IMR-90 (cell line): Measurements from ENCODE around the gene TMEM184B. TPM values are rescaled to one million over a fixed set of nuclear protein-coding genes. Genes with fewer than 3 reads are reported as not detected.
A peak's percentile ranks its signal among the peaks of the same experiment; 100 is the strongest.

Experiments
- ATAC-seq: fragments of 200-7000 bp; cut with Tn5 transposase; 2 replicates; pipeline ENCODE4 v1.9.1; 2020; ENCODE audit warnings: low read depth, mild to moderate bottlenecking, moderate library complexity
- BruUV-seq: library from RNA; stranded (reverse); fragments of 400-500 nt; replicated peaks from 2 replicates; lab custom pipeline; 2021; lab: Mats Ljungman, UMichigan
- CTCF ChIA-PET: fragments of 300-600 bp; formaldehyde crosslinking; extraction: SDS; loops from one replicate; lab custom pipeline; 2021; ENCODE audit warnings: antibody characterized with exemption; lab: Yijun Ruan, JAX
- POLR2A ChIA-PET: fragments of 300-600 bp; sonication (Branson Sonifier 250); formaldehyde crosslinking; loops from one replicate; lab custom pipeline; 2022; ENCODE audit warnings: antibody characterized with exemption; ENCODE audit not compliant: unreplicated experiment; lab: Charles Lee
- DNase-seq: peaks from one replicate; pipeline ENCODE4 v3.0.0; 2013
- H2AFZ ChIP-seq: replicated peaks from 2 replicates; pipeline ENCODE3; 2013; ENCODE audit warnings: low read length, mild to moderate bottlenecking; ENCODE audit not compliant: poor library complexity
- H2AK5ac ChIP-seq: 2 replicates; pipeline ENCODE4 v1.6.1; 2013; ENCODE audit warnings: low read depth, low read length, inconsistent platforms
- H2AK9ac ChIP-seq: replicated peaks from 2 replicates; pipeline ENCODE3; 2013; ENCODE audit warnings: mild to moderate bottlenecking, low read depth, low read length, moderate library complexity; ENCODE audit not compliant: poor library complexity
- H2BK120ac ChIP-seq: 2 replicates; pipeline ENCODE4 v1.6.1; 2013; ENCODE audit warnings: low read depth, low read length, inconsistent platforms
- H2BK15ac ChIP-seq: 3 replicates; pipeline ENCODE4 v1.6.1; 2013; ENCODE audit warnings: low read depth, low read length, inconsistent platforms
- H2BK20ac ChIP-seq: 2 replicates; pipeline ENCODE4 v1.6.1; 2013; ENCODE audit warnings: low read depth, mild to moderate bottlenecking, inconsistent platforms, low read length, moderate library complexity
- H2BK5ac ChIP-seq: 2 replicates; pipeline ENCODE4 v1.6.1; 2013; ENCODE audit warnings: mild to moderate bottlenecking, low read depth, low read length, inconsistent platforms; ENCODE audit not compliant: poor library complexity, severe bottlenecking
- H3K14ac ChIP-seq: replicated peaks from 2 replicates; pipeline ENCODE4 v1.6.1; 2013; ENCODE audit warnings: low read depth, low read length, inconsistent platforms
- H3K18ac ChIP-seq: 2 replicates; pipeline ENCODE4 v1.6.1; 2013; ENCODE audit warnings: low read depth, low read length, control low read depth
- H3K23ac ChIP-seq: 2 replicates; pipeline ENCODE4 v1.6.1; 2013; ENCODE audit warnings: low read depth, low read length, inconsistent platforms
- H3K27ac ChIP-seq: 2 replicates; pipeline ENCODE4 v1.5.1; 2013; ENCODE audit warnings: mild to moderate bottlenecking, control low read depth, low read length; ENCODE audit not compliant: insufficient read depth
- H3K27me3 ChIP-seq: 2 replicates; pipeline ENCODE4 v1.6.1; 2013; ENCODE audit warnings: low read length; ENCODE audit not compliant: control insufficient read depth, insufficient read depth
- H3K36me3 ChIP-seq: 2 replicates; pipeline ENCODE4 v1.6.1; 2013; ENCODE audit warnings: low read length, mixed read lengths; ENCODE audit not compliant: control insufficient read depth, insufficient read depth
- H3K4ac ChIP-seq: 2 replicates; pipeline ENCODE4 v1.6.1; 2013; ENCODE audit warnings: low read depth, low read length, inconsistent platforms
- H3K4me1 ChIP-seq: 2 replicates; pipeline ENCODE4 v1.6.1; 2013; ENCODE audit warnings: low read length, mixed read lengths; ENCODE audit not compliant: control insufficient read depth, insufficient read depth
- H3K4me2 ChIP-seq: 2 replicates; pipeline ENCODE4 v1.6.1; 2013; ENCODE audit warnings: low read depth, mild to moderate bottlenecking, control low read depth, low read length, moderate library complexity
- H3K4me3 ChIP-seq: 2 replicates; pipeline ENCODE4 v1.5.1; 2013; ENCODE audit warnings: low read depth, mild to moderate bottlenecking, control low read depth, low read length, moderate library complexity; ENCODE audit not compliant: insufficient read depth
- H3K56ac ChIP-seq: 2 replicates; pipeline ENCODE4 v1.6.1; 2013; ENCODE audit warnings: low read length, inconsistent platforms; ENCODE audit not compliant: insufficient read depth; ENCODE audit errors: extremely low read depth
- H3K79me1 ChIP-seq, 2 experiments: 2 replicates each; pipeline ENCODE4 v1.6.1; 2013; ENCODE audit warnings: low read length in 2 of 2, inconsistent platforms in 1 of 2, low read depth in 1 of 2
- H3K9ac ChIP-seq: 2 replicates; pipeline ENCODE4 v1.6.1; 2013; ENCODE audit warnings: low read depth, low read length, control low read depth
- H3K9me1 ChIP-seq: 2 replicates; pipeline ENCODE4 v1.6.1; 2013; ENCODE audit warnings: low read length, inconsistent platforms; ENCODE audit not compliant: insufficient read depth
- H3K9me3 ChIP-seq: 2 replicates; pipeline ENCODE4 v1.6.1; 2013; ENCODE audit warnings: low read length; ENCODE audit not compliant: control insufficient read depth, insufficient read depth
- H4K20me1 ChIP-seq: 2 replicates; pipeline ENCODE4 v1.6.1; 2013; ENCODE audit warnings: low read length, inconsistent platforms; ENCODE audit not compliant: insufficient read depth
- H4K5ac ChIP-seq: 2 replicates; pipeline ENCODE4 v1.6.1; 2013; ENCODE audit warnings: mild to moderate bottlenecking, low read depth, low read length, control low read depth
- H4K8ac ChIP-seq, 2 experiments: 2 replicates each; pipeline ENCODE4 v1.6.1; 2013; ENCODE audit warnings: low read depth in 2 of 2, low read length in 2 of 2, control low read depth in 1 of 2, inconsistent platforms in 1 of 2
- H4K91ac ChIP-seq: 2 replicates; pipeline ENCODE4 v1.6.1; 2013; ENCODE audit warnings: low read depth, low read length, inconsistent platforms; ENCODE audit not compliant: insufficient read depth
- BHLHE40 ChIP-seq: fragments of 150-350 bp; IDR thresholded peaks from 2 replicates; pipeline ENCODE4 v1.6.1; 2016; ENCODE audit warnings: mild to moderate bottlenecking, low read depth, low read length
- CEBPB ChIP-seq: IDR thresholded peaks from 2 replicates; pipeline ENCODE4 v1.6.1; 2012; ENCODE audit warnings: low read depth, low read length, improper control_type of control experiment
- CHD1 ChIP-seq: IDR thresholded peaks from 2 replicates; pipeline ENCODE4 v1.6.1; 2012; ENCODE audit warnings: low read depth, low read length, improper control_type of control experiment
- FOS ChIP-seq: fragments of 150-350 bp; IDR thresholded peaks from 2 replicates; pipeline ENCODE4 v1.6.1; 2016; ENCODE audit warnings: low read depth, low read length
- MAFK ChIP-seq: IDR thresholded peaks from 2 replicates; pipeline ENCODE4 v1.6.1; 2012; ENCODE audit warnings: low read depth, low read length, improper control_type of control experiment
- MAZ ChIP-seq: IDR thresholded peaks from 2 replicates; pipeline ENCODE4 v1.6.1; 2012; ENCODE audit warnings: low read depth, mild to moderate bottlenecking, low read length, improper control_type of control experiment, moderate library complexity, borderline replicate concordance
- MXI1 ChIP-seq: IDR thresholded peaks from 2 replicates; pipeline ENCODE4 v1.6.1; 2012; ENCODE audit warnings: low read depth, mild to moderate bottlenecking, low read length, moderate library complexity, borderline replicate concordance
- NFE2L2 ChIP-seq: fragments of 150-350 bp; IDR thresholded peaks from 2 replicates; pipeline ENCODE4 v1.6.1; 2016; ENCODE audit warnings: low read depth, mild to moderate bottlenecking, low read length
- POLR2A ChIP-seq: IDR thresholded peaks from 2 replicates; pipeline ENCODE4 v1.6.1; 2012; ENCODE audit warnings: mild to moderate bottlenecking, low read depth, low read length
- RAD21 ChIP-seq: IDR thresholded peaks from 2 replicates; pipeline ENCODE4 v1.6.1; 2012; ENCODE audit warnings: low read length, improper control_type of control experiment
- RCOR1 ChIP-seq: IDR thresholded peaks from 2 replicates; pipeline ENCODE4 v1.6.1; 2012; ENCODE audit warnings: mild to moderate bottlenecking, low read length, improper control_type of control experiment; ENCODE audit not compliant: insufficient replicate concordance
- RFX5 ChIP-seq: IDR thresholded peaks from 2 replicates; pipeline ENCODE4 v1.8.0; 2012; ENCODE audit warnings: low read depth, mild to moderate bottlenecking, low read length, moderate library complexity
- SMC3 ChIP-seq: fragments of 150-350 bp; IDR thresholded peaks from 2 replicates; pipeline ENCODE4 v1.6.1; 2016; ENCODE audit warnings: low read depth, mild to moderate bottlenecking, antibody characterized with exemption, low read length, moderate library complexity
- WGBS, 2 experiments: methylation state at CpG; one replicate each; pipeline versions ENCODE4 v1.1.5 to v1.1.7; 2013; ENCODE audit warnings: missing lambda C conversion rate in 2 of 2; ENCODE audit not compliant: insufficient read length in 1 of 2; ENCODE audit errors: extremely low coverage in 2 of 2; 5-methylcytosine and 5-hydroxymethylcytosine counted together
- dilution Hi-C: fragments of 300-500 bp; cut with HindIII; formaldehyde crosslinking; loops from one replicate; pipeline ENCODE4 v1.14.3; 2018; ENCODE audit warnings: low sequenced_read_pairs; ENCODE audit not compliant: unreplicated experiment
- in situ Hi-C: fragments of 300-500 bp; cut with MboI; formaldehyde crosslinking; loops from 3 replicates; pipeline ENCODE4 v1.14.3; 2019; ENCODE audit warnings: low sequenced_read_pairs, inconsistent platforms, mixed read lengths
- intact Hi-C: fragments of 100-400 bp; cut with micrococcal nuclease; formaldehyde crosslinking; loops from 2 replicates; pipeline ENCODE4 v1.10.0; 2022
- polyA plus RNA-seq, 3 experiments: library from polyadenylated mRNA; depleted of rRNA; stranded (reverse); fragments of >200 nt; gene quantifications; 2 replicates each; pipeline ENCODE4 v1.2.3, GENCODE V29; 2012; ENCODE audit warnings: low replicate concordance in 1 of 3
- total RNA-seq: library from RNA; depleted of rRNA; stranded (reverse); fragments of >200 nt; gene quantifications from 2 replicates; pipeline ENCODE4 v1.2.3, GENCODE V29; 2012
- TF ChIP-seq, protein P1 (sequence below): conservative IDR thresholded peaks from 2 replicates; pipeline ENCODE4 v1.5.1; 2012; ENCODE audit warnings: mild to moderate bottlenecking, low read depth, low read length, improper control_type of control experiment
- TF ChIP-seq, protein P2 (sequence below): fragments of 150-350 bp; IDR thresholded peaks from 2 replicates; pipeline ENCODE4 v1.6.1; 2016; ENCODE audit warnings: low read depth, mild to moderate bottlenecking, low read length, moderate library complexity, borderline replicate concordance
- TF ChIP-seq, protein P3 (sequence below): fragments of 150-350 bp; IDR thresholded peaks from 2 replicates; pipeline ENCODE4 v1.6.1; 2017; ENCODE audit warnings: mild to moderate bottlenecking, antibody characterized with exemption, low read length, low read depth

The TMEM184B gene
- total and polyA plus RNA-seq, 2 of the 4 experiments (the other 2 are of a cell fraction) = 9.1 to 81.1 TPM

DNA sequence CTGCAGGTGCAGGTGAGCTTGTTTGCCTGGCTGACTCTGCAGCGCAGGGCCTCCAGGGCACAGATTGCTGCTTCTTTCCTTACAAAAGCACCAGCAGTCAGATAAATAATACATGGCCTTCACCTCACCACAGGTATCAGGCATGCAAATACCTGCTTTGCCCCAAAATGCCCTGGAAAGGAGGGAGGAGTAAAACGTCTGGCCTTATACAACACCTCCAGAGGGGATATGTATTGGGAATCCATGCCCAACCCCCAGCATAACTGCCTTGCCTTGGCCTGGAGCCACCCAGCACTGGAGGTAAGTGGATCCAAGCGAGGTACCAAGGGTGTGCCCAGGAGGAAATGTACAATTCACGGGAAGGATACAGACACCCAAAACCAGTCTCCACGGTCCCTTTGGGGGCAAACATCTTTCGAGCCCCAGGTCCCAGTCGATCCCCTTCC lies 860 bp downstream of the TMEM184B start:
- Histone ChIP-seq H2AK5ac (peak overlapping the region; percentile 88), H2BK5ac (peak overlapping the region; percentile 88), H3K4me2 (peak overlapping the region; percentile 97), H4K5ac (peak overlapping the region; percentile 23; the same call in 1 of the 2 replicates), H3K18ac (peak overlapping the region; percentile 51), H2AK9ac (peak overlapping the region; percentile 99), H4K91ac (peak overlapping the region; percentile 87), H3K27ac (peak overlapping the region; percentile 87), H3K4me3 (peak overlapping the region; percentile 96), H3K56ac (peak overlapping the region; percentile 75), H3K23ac (peak overlapping the region; percentile 99), H2AFZ (peak overlapping the region; percentile 93), H3K4ac (peak overlapping the region; percentile 81), H2BK120ac (peak overlapping the region; percentile 54), H3K79me1 (peaks cover 15 to 63% of the 10 kb centered on the region in 2 experiments; a peak in 3 of 4 replicates), H3K27me3 (no peaks in the 10 kb centered on the region), H2BK15ac (no peak overlapping the region), H3K14ac (peak overlapping the region; percentile 98), H3K36me3 (peaks cover 2% of the 10 kb centered on the region; the same call in 1 of the 2 replicates), H3K9ac (peak overlapping the region; percentile 96), H4K20me1 (peaks cover 57% of the 10 kb centered on the region), H3K4me1 (peaks cover 21% of the 10 kb centered on the region), H2BK20ac (no peak overlapping the region), H3K9me3 (no peaks in the 10 kb centered on the region), H3K9me1 (peaks cover 33% of the 10 kb centered on the region), H4K8ac (peak overlapping the region; percentile 13 to 62; a peak in 2 of 4 replicates)
- ChIA-PET POLR2A (interaction anchor here (0.6 kb wide), 1 partner anchor 284 kb away, joined by 13 read pairs; no protein-coding TSS in a partner anchor), CTCF (no interaction called here)
- in situ Hi-C loops (no loop called here), dilution Hi-C loops (no loop called here), intact Hi-C loops (no loop called here)
- WGBS, 2 experiments = no CpG with 5 or more reads among the region's 7 CpGs
- no TSS peak for BruUV-seq
- ATAC-seq (no peak), DNase-seq (no peak)
- TF ChIP-seq RFX5 (no peak), POLR2A (no peak), CHD1 (no peak), SMC3 (no peak), FOS (no peak), NFE2L2 (no peak), MXI1 (no peak), RCOR1 (no peak), MAFK (no peak), CEBPB (no peak), BHLHE40 (no peak), RAD21 (no peak), MAZ (no peak)
- TF ChIP-seq, protein P1, sequence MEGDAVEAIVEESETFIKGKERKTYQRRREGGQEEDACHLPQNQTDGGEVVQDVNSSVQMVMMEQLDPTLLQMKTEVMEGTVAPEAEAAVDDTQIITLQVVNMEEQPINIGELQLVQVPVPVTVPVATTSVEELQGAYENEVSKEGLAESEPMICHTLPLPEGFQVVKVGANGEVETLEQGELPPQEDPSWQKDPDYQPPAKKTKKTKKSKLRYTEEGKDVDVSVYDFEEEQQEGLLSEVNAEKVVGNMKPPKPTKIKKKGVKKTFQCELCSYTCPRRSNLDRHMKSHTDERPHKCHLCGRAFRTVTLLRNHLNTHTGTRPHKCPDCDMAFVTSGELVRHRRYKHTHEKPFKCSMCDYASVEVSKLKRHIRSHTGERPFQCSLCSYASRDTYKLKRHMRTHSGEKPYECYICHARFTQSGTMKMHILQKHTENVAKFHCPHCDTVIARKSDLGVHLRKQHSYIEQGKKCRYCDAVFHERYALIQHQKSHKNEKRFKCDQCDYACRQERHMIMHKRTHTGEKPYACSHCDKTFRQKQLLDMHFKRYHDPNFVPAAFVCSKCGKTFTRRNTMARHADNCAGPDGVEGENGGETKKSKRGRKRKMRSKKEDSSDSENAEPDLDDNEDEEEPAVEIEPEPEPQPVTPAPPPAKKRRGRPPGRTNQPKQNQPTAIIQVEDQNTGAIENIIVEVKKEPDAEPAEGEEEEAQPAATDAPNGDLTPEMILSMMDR = no peak
- TF ChIP-seq, protein P2, sequence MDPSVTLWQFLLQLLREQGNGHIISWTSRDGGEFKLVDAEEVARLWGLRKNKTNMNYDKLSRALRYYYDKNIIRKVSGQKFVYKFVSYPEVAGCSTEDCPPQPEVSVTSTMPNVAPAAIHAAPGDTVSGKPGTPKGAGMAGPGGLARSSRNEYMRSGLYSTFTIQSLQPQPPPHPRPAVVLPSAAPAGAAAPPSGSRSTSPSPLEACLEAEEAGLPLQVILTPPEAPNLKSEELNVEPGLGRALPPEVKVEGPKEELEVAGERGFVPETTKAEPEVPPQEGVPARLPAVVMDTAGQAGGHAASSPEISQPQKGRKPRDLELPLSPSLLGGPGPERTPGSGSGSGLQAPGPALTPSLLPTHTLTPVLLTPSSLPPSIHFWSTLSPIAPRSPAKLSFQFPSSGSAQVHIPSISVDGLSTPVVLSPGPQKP = no peak
- TF ChIP-seq, protein P3, sequence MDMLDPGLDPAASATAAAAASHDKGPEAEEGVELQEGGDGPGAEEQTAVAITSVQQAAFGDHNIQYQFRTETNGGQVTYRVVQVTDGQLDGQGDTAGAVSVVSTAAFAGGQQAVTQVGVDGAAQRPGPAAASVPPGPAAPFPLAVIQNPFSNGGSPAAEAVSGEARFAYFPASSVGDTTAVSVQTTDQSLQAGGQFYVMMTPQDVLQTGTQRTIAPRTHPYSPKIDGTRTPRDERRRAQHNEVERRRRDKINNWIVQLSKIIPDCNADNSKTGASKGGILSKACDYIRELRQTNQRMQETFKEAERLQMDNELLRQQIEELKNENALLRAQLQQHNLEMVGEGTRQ = no peak
